ENCODE data around the gene MIS18A. TPM values are rescaled to one million over a fixed set of nuclear protein-coding genes. Genes with fewer than 3 reads are reported as not detected.

The MIS18A gene
- total RNA-seq, 1 experiment from 2014 or later = 27.5 TPM

DNA sequence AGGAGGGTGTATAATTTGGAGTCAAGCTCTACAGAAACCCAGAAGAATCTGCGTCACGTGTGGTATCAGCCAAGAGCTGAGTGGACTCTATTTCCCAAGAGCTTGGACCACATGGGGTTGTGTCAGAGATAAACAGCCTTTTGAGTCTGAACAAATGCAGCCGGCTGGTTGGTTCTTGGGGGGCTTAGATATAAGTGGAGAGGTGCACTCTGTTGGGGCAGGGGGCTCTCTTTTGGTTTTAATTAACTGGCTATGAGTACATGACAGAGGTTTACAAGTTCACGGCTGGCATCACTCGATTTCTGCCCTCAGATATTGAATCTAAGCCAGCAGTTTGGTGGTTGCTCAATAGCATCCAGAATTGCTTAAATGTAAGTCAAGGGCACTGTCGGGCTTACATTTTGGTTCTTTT is 19.3 kb upstream of the MIS18A start:
- no peaks in the 10 kb centered on the region for H3K27me3 Mint-ChIP-seq (ENCODE audit: insufficient read depth, unreplicated experiment)
- H3K4me1 Mint-ChIP-seq (ENCODE audit: low read depth, unreplicated experiment) = no peaks in the 10 kb centered on the region
- H3K27me3 ChIP-seq (replicated peaks; ENCODE audit: control insufficient read depth, insufficient read depth, low read length) = no peaks in the 10 kb centered on the region
- no TSS peak for BruUV-seq (replicated peaks)
- no peak overlapping the region for H3K4me3 Mint-ChIP-seq (ENCODE audit: unreplicated experiment)
- no peak overlapping the region for H3K4me3 ChIP-seq (ENCODE audit: low read depth, low read length)
- no peaks in the 10 kb centered on the region for H3K9me3 Mint-ChIP-seq (ENCODE audit: unreplicated experiment)
- no peaks in the 10 kb centered on the region for H3K36me3 Mint-ChIP-seq (ENCODE audit: insufficient read depth, unreplicated experiment)
- no peaks in the 10 kb centered on the region for H3K4me1 ChIP-seq
- POLR2A ChIA-PET = no interaction called here
- no peaks in the 10 kb centered on the region for H3K36me3 ChIP-seq (ENCODE audit: control insufficient read depth, insufficient read depth, low read length)
- no peaks in the 10 kb centered on the region for H3K9me3 ChIP-seq
- no peak for DNase-seq
- no peak for TF ChIP-seq CTCF (IDR thresholded peaks at IDR 0.05; ENCODE audit: insufficient read depth in 1 of 2, low read depth in 1 of 2, low read length in 1 of 2, severe bottlenecking in 1 of 2, unreplicated experiment in 1 of 2)
- intact Hi-C loops (cut with micrococcal nuclease; ENCODE audit: unreplicated experiment) = no loop called here
- CTCF ChIA-PET = no interaction called here
- H3K27ac Mint-ChIP-seq (ENCODE audit: unreplicated experiment) = no peak overlapping the region

- H3K4me3 ChIP-seq (ENCODE audit: low read depth, low read length) = no peak overlapping the region
- H3K4me1 ChIP-seq = no peaks in the 10 kb centered on the region
- no peaks in the 10 kb centered on the region for H3K9me3 ChIP-seq
- BruUV-seq (replicated peaks) = no TSS peak
- no peak for TF ChIP-seq CTCF (IDR thresholded peaks at IDR 0.05; ENCODE audit: insufficient read depth in 1 of 2, low read depth in 1 of 2, low read length in 1 of 2, severe bottlenecking in 1 of 2, unreplicated experiment in 1 of 2)
- H3K36me3 Mint-ChIP-seq (ENCODE audit: insufficient read depth, unreplicated experiment) = no peaks in the 10 kb centered on the region
- H3K4me1 Mint-ChIP-seq (ENCODE audit: low read depth, unreplicated experiment) = no peaks in the 10 kb centered on the region
- CTCF ChIA-PET = no interaction called here
- H3K27me3 Mint-ChIP-seq (ENCODE audit: insufficient read depth, unreplicated experiment) = no peaks in the 10 kb centered on the region
- H3K4me3 Mint-ChIP-seq (ENCODE audit: unreplicated experiment) = no peak overlapping the region
- H3K36me3 ChIP-seq (ENCODE audit: control insufficient read depth, insufficient read depth, low read length) = no peaks in the 10 kb centered on the region
- no peaks in the 10 kb centered on the region for H3K27me3 ChIP-seq (replicated peaks; ENCODE audit: control insufficient read depth, insufficient read depth, low read length)
- POLR2A ChIA-PET = no interaction called here
- no peak overlapping the region for H3K27ac Mint-ChIP-seq (ENCODE audit: unreplicated experiment)
- intact Hi-C loops (cut with micrococcal nuclease; ENCODE audit: unreplicated experiment) = no loop called here
- DNase-seq = no peak
- no peaks in the 10 kb centered on the region for H3K9me3 Mint-ChIP-seq (ENCODE audit: unreplicated experiment)
Measured at GRCh38 chr21:32297449-32297848, 18.6 kb upstream of the MIS18A start.

DNA sequence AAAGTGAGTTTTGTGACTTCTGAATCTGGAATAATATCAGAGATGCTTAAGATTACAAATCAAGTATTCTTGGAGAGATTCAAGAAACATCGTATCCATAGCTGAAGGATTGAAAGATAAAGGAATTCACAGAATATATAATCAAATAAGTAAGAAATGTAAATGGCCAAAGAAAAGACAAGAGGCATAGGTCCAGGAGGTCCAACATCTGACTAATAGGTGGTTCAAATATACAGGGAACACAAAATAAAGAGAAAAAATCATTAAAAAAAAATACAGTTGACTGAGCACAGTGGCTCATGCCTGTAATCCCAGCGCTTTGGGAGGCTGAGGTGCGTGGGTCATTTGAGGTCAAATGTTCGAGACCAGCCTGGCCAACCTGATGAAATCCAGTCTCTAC is 6.6 kb upstream of the MIS18A start:
- Mint-ChIP-seq H3K4me1 (ENCODE audit: low read depth, unreplicated experiment) (no peaks in the 10 kb centered on the region), H3K9me3 (ENCODE audit: unreplicated experiment) (no peaks in the 10 kb centered on the region), H3K36me3 (ENCODE audit: insufficient read depth, unreplicated experiment) (no peaks in the 10 kb centered on the region), H3K27me3 (ENCODE audit: insufficient read depth, unreplicated experiment) (no peaks in the 10 kb centered on the region), H3K27ac (ENCODE audit: unreplicated experiment) (no peak overlapping the region), H3K4me3 (ENCODE audit: unreplicated experiment) (no peak overlapping the region)
- Histone ChIP-seq H3K36me3 (ENCODE audit: control insufficient read depth, insufficient read depth, low read length) (no peaks in the 10 kb centered on the region), H3K27me3 (replicated peaks; ENCODE audit: control insufficient read depth, insufficient read depth, low read length) (no peaks in the 10 kb centered on the region), H3K9me3 (no peaks in the 10 kb centered on the region), H3K4me1 (no peaks in the 10 kb centered on the region), H3K4me3 (ENCODE audit: low read depth, low read length) (no peak overlapping the region)
- TF ChIP-seq CTCF (IDR thresholded peaks at IDR 0.05; ENCODE audit: insufficient read depth in 1 of 2, low read depth in 1 of 2, low read length in 1 of 2, severe bottlenecking in 1 of 2, unreplicated experiment in 1 of 2) = no peak
- intact Hi-C loops (cut with micrococcal nuclease; ENCODE audit: unreplicated experiment) = no loop called here
- no TSS peak for BruUV-seq (replicated peaks)
- no peak for DNase-seq
- POLR2A ChIA-PET = no interaction called here
- CTCF ChIA-PET = no interaction called here

Data from Caco-2 (cell line).